Activated naive CD4-positive, alpha-beta T cell (primary cell): ENCODE results near the gene PREB.

ENCODE experiments used
- DNase-seq, 4 experiments: peaks; one replicate each; lab custom pipeline; 2025; lab: John Stamatoyannopoulos, UW

PREB gene

DNA sequence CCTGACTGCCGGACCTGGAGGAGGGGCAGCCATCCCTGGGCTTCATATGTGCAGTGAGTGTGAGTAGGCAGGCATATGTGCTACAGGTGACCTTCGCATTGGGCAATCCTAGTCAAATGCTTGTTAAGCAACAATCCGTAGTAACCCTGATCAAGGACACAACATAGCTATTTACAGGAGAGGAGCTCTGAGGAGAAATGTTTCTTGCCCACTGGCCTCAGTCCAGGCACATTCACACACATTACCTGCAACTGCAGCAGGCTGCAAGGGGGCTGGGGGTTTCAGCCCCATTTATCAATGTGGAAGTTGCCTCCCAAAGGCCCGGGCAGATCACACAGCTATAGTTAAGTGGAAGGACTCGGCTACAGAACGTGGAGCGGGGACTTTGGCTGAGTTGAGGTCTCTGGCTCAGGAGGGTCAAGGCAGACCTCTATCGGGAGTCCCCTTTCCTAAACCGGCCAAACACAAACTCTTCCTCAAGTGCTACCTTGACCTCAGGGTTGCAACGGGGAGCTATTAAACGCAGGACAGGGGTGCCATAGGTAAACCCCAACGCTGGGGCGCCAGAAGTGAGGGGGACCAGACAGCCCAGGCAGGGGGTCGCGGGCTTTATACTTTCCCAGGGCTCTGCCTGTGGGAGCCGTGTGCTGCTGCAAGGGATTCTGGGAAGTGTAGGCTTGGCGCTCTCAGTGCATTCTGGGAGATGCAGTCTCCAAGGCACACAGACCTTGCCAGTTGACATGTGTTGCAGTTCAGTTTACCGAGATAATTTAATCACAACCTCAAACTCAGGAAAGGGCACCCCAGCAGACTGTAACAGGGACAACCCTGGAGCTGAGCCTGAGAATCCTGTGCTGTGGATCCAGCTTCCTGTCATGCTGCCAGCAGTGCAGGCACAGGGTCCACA, 38.4 kb downstream of the PREB start:
- peak in 1 of 4 experiments; percentile 13 for DNase-seq

DNA sequence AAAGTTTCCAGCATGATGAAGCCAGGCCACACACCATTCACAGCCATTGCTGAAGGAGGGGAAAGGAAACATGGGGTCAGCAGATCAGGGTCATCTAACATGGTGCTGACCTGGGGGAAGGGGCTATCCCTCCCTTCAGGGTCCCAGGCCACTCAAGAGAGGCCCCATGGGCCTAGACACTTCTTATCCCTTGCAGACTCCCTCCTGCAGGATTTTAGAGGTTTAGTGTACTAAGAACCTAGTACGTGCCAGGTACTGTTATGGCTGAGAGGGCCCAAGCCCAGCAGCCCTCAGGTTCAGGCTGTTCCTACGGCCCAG, 39.0 kb downstream of the PREB start:
- no peak for DNase-seq

DNA sequence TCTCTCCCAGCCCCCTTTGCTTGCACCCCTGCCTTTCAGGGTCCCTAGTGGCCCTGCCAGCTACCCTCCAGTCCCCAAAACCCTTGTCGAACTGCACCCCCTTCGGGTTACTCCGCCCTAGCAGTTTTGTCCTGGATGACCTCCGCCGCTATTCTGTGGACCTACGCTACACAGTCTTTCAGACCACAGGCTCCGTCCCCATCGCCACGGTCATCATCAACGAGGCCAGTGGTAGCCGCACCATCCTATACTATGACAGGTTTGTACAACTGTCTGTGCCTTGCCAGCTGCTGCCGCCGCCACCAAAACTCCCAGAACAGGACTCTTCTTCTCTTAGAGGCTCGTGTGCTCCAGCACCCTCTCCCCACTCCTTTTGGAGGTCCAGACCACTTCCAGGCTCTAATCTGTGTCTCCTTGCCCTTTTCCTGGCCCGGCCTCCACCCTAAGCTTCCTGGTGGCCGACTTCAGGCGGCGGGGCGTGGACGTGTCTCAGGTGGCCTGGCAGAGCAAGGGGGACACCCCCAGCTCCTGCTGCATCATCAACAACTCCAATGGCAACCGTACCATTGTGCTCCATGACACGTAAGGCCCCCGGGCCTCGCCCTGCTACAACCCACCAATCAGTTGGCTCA, 40.0 kb downstream of the PREB start:
- no peak for DNase-seq

DNA sequence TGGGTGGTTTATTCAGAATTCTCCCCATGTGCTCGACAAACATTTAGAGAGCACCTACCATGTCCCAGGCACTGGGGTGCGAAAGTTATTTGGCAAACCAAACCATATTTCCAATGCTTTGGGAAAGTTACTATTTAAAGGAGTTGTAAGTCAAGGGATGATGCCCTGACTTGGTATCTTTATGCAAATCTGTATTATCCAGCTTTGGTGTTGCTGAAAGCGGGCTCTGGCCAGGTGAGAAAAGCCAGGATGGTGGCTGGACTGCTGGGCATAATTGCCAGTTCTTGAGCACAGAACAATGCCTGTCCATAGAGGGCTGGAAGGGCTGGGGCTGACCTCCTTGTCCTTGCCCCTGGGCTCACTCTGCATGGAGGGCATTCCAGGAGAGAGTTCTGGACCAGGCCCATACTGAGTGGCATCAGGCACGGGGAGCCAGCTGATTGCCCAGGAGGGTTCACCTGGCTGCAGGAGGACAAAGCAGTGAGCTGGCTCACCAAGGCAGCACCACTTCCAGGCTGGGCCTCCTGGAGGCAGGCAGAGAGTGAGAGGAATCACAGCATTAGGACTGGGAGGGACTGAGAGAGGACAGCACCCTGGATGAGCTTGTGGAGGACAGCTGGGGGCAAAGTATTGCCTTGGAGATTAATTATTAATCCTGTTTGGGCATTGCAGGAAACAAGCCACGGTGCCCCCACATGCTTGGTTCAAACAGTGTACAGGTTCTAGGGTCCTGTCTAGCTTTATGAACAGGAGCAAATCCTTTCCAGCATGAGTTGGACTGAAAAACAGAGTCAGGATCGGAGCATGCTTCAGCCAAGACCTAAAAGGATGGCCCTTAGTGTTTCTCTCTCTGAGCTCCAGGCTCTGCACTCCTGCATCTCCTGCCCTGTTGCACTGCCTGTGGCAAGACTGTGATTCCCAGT, 40.7 kb downstream of the PREB start:
- DNase-seq = no peak

DNA sequence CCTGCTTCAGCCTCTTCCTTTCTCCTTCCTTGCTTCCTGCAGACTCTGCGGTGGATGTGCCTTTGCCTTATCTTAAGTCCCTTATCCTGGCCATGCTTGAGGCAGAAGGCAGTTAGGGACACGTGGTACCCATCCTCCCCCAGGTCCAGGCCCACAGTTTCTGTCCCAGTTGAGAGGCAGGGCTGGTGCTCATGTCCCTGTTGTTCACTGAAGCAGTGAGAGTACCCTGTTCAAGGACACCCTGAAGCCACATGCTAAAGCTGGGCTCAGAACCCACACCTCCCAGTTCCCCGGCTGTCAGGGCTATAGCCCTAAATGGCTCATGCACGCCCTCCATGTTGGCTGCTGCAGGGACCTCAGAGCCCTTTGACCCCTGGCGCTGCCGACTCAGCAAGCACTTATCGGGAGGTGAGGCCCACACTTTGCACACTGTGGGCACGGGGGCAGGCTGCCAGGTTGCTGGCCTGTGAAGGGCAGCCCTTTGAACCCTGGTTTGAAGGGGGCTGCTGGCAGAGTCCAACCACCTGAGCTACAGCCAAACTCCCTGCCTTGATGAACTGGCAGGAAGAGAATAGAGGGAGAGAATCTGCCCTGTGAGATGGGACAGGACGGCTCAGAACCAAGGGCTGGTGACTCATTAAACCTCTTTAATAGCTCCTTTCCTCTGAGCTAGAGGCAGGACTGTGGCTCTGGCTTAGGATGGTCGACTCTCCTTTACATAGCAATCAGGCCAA, 41.6 kb downstream of the PREB start:
- DNase-seq = no peak

DNA sequence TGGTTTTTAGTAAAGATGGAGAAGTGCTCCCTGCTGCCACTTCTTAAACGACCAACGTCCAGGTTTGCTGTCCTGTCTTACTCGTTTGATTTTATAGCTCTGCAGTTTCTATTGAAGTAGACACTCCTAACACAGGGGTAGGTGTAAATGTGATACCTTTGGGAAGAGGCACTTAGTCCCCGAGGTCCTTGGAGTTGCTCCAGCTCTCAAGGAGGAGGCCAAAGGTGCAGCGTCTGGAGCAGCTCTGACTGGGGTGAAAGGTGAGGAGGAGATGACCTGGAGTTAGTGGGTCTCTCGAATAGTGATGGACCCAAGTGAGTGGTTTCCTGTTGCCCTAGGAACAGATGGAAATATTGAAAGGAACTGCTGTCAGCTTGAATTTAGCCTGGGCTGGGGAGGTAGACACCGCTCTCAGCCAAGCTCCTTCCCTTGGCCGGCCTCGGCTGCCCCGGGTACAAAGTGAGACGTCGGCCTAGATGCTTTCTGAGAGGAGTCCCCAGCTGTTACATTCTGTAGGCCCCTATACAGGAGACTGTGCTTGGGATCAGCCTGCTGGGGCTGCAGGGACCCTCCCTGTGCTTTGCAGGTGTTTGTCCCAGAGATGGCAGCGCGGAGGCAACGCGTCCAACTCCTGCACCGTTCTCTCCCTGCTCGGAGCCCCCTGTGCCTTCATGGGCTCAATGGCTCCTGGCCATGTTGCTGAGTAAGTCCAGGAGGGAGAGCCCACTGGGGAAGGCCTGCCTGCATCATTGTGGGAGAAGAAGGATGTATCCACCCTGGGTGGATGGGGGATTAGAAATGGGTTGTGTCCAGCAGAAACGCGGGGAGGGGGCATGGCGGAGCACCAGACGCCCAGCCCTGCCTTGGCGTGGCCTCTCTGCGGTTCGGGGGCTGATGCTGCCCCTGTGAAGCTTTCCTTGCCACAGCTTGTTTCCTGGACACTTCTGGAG, 42.4 kb downstream of the PREB start:
- no peak for DNase-seq

DNA sequence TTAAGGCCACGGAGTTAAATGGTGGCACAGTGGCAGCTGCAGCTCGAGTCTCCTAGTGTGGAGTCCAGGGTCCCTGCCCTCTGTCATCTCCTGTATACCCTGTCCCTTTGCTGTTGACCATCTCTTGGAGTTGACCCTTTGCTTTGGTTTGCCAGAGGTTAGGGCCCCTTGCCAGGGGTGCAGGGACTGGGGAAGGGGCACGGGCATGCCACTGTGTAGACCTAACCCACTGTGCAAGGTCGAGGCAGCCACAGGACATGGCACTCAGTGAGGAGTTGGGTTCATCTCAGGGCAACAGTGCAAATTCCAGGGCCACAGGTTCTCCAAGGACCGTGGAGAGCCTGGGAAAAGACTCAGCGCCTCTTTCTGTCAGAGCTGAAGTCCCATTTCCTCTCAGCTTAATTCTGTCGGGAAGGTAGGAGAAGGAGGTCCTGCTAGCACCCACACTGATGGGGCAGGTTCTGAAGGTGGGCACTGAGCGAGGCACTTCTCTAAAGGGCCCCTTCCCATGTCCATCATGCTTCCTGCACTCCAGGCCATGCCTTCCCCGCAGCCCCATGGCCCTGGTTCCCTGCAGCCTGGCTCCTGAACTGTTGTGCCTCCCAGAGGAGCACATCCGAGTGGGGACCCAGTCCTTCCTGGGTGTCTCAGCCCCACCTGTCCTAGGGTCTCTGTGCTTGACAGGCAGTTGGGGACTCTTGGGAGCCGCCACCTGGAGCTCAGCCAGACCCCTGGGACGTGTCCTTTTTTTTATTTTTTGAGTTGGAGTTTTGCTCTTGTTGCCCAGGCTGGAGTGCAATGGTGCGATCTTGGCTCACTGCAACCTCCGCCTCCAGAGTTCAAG, 45.1 kb downstream of the PREB start:
- no peak for DNase-seq

DNA sequence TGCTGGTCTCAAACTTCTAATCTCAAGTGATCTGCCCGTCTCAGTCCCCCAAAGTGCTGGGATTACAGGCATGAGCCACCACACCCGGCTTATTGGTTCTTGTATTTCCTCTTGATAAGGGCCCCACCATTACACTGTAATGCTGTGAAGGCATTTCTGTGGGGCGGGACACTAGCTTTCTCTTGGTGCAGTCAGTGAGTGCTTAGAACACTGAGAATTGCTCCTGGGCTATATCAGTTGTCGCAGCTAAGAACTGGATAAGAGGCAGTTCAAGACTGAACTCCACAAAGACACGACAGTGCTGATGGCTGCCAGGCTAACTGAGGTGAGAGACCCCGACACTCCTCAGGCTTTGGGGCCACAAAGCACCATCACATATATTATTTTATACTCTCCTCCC, 45.8 kb downstream of the PREB start:
- DNase-seq = no peak

DNA sequence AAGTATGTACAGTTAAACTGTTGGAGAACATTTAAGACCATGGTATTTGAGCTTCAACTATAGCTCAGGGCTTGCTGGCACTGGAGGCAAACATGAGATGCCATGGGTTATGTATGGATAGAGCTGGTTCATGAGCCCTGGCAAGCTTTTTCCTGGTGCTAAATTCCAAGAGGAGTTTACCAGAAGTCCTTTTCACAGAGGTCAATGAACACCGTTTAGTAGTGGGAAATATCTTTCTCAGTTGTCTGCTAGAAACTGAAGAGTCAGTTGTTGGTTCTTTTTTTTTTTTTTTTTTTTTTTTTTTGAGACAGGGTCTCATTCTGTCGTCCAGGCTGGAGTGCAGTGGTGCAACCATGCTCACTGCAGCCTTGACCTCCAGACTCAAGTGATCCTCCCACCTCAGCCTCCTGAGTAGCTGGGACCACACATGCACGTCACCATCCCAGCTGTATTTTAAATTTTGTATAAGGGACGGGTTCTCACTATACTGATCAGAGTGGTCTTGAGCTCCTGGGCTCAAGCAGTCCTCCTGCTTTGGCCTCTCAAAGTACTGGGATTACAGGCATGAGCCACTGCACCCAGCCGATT, 46.5 kb downstream of the PREB start:
- DNase-seq = no peak

DNA sequence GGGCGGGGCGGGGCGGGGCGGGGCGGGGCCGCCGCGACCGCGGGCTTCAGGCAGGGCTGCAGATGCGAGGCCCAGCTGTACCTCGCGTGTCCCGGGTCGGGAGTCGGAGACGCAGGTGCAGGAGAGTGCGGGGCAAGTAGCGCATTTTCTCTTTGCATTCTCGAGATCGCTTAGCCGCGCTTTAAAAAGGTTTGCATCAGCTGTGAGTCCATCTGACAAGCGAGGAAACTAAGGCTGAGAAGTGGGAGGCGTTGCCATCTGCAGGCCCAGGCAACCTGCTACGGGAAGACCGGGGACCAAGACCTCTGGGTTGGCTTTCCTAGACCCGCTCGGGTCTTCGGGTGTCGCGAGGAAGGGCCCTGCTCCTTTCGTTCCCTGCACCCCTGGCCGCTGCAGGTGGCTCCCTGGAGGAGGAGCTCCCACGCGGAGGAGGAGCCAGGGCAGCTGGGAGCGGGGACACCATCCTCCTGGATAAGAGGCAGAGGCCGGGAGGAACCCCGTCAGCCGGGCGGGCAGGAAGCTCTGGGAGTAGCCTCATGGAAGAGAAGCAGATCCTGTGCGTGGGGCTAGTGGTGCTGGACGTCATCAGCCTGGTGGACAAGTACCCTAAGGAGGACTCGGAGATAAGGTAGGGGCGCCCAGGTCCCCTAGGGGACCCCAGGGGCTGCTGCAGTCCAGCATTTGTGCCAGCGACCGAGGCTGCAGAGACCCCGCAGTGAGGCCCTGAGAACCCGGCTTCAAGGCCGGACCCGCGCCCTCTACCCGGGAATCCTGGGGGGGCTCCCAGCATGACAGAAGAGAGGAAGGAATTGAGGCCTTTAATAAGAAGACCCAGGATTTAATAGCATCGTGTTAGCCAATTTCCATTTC, 47.5 kb downstream of the PREB start, which contains the start of gene KHK:
KHK (plus strand) TSS at position 49 of the 870 bp plus-strand sequence; CDS start at position 537, 488 bp downstream.
- DNase-seq = no peak

DNA sequence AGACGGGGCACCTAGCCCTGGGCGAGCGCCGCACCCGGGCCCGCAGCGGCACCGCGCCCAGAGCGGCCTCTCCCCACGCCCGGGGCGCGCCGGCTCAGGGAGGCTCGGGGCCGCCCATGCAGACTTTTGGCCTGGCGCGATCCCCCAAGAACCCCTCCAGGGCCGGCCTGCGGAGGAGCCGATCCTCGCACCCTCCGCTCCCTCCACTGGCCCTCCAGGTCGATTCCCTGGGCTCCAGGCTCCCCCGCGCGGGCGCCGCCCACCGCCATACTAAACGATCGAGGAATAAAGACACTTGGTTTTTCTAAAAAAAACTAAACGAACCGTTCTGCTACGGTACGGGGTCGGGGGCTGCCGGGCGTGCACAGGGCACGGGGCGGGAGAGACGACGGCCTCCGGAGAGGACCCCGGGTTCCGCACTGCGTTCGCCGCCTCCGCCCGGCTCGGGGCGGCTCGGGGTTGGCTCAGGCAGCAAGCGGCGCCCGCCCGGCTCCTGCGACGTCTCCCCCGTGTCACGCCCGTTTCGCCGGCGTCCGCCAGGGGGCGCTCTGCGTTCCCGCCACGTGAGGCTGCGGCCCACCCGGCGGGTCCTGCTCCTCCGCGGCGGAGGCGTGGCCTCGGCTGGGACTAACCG, 48.2 kb downstream of the PREB start:
- DNase-seq = peak; percentile 97 to 99 (median 98)

DNA sequence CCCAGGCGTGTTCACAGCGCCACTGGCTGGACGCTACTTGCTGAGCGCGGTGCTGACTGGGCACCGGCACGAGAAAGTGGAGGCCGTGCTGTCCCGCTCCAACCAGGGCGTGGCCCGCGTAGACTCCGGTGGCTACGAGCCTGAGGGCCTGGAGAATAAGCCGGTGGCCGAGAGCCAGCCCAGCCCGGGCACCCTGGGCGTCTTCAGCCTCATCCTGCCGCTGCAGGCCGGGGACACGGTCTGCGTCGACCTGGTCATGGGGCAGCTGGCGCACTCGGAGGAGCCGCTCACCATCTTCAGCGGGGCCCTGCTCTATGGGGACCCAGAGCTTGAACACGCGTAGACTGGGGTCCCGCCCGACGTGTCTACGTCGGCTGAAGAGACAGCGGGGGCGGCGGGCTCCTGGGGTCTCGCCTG, 48.8 kb downstream of the PREB start:
- DNase-seq = no peak

DNA sequence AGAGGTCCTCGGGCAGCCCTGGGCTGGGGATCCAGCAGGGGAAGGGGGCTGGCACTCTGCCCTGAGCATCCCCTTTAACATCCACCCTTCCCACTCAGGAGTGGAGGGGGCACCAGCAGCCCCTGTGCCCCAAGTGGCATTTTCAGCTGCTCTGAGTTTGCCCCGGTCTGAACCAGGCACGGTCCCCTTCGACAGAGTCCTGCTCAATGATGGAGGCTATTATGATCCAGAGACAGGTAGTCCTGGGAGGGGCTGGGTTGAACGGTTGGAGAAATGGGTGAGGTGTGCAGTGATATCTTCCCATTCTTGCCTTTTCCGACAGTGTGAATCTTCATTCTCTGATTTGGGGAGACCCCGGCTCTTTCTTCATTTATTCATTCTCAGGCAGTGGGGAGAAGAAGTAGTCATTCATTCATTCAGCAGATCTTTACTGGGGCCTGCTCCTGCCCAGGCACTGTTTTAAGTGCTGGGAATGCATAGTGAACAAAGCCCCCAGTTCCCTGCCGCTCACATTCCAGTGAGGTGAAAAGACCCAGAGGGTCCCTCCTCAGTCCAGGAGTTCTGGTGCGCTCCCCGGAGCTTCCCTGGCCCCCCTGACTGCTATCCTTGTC, 49.3 kb downstream of the PREB start:
- no peak for DNase-seq

DNA sequence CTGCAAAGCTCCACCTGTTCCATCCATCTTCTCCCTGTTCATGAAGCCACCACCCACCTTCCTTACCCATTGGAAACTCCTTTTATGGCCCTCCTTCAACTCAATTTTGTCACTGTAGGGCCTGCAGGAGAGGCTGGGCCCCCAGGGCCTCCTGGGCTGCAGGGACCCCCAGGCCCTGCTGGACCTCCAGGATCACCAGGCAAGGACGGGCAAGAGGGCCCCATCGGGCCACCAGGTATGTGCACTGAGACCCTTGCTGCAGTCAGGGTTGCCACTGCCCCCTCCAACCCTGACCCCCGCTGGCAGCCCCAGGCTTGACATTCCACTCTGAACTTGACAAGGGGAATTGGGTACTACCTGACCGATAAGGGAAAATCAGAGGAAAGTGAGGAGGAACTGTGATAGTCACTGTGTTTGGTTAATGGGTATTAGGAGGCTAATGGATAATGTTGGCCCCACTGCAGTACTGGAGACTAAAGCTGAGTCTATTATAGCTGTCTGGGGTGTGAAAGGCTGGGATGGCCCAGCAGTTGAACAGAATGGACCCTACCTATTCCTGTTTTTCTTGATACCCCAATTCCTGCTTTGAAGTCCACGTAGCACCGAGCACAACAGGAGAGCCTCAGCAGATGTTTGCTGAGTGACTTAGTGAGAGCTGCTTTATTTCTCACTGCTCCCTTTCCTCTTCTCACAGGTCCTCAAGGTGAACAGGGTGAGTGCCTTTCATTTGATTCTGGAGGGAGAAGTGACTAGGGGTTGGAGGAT, 50.0 kb downstream of the PREB start:
- DNase-seq = no peak

DNA sequence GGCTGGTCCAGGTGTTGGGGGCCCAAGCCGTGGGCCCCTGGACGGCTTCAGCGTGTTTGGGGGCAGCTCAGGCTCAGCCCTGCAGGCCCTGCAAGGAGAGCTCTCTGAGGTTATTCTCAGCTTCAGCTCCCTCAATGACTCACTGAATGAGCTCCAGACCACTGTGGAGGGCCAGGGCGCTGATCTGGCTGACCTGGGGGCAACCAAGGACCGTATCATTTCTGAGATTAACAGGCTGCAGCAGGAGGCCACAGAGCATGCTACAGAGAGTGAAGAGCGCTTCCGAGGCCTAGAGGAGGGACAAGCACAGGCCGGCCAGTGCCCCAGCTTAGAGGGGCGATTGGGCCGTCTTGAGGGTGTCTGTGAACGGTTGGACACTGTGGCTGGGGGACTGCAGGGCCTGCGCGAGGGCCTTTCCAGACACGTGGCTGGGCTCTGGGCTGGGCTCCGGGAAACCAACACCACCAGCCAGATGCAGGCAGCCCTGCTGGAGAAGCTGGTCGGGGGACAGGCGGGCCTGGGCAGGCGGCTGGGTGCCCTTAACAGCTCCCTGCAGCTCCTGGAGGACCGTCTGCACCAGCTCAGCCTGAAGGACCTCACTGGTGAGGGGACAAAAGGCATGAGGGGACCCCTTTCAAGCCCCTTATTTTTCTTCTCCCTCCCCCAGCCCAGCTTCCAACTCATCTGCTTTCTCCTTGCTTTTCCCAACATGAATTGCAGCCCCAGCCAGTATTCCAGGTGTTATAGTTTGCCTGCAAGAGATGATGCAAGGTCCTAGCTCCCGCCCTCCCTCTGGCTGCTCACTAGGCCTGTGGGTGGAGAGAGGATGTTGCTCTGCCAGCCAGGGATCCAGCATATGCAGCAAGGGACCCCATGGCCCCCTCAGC, 50.8 kb downstream of the PREB start:
- DNase-seq = no peak
